ENCODE results near the gene AAK1.

DNA sequence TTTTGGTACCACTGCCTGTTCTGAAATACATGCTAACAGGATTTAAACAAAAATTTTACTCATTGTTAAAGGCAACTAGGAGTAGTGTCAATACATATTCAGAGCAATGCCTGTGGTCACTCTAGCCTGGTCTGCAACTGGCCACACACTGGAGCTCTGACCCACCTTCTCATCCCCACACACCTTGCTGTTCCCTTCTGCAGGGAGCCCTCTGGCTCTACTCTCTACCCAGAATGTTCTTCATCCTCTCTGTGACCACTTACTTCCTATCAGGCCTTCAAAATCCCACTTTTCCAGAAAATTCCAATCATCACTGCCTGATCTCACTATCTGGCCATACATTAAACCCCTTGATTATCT is 104.0 kb downstream of the AAK1 start:
- TF ChIP-seq POLR2AphosphoS5 (IDR thresholded peaks at IDR 0.05): no peak
- TF ChIP-seq, protein P1, sequence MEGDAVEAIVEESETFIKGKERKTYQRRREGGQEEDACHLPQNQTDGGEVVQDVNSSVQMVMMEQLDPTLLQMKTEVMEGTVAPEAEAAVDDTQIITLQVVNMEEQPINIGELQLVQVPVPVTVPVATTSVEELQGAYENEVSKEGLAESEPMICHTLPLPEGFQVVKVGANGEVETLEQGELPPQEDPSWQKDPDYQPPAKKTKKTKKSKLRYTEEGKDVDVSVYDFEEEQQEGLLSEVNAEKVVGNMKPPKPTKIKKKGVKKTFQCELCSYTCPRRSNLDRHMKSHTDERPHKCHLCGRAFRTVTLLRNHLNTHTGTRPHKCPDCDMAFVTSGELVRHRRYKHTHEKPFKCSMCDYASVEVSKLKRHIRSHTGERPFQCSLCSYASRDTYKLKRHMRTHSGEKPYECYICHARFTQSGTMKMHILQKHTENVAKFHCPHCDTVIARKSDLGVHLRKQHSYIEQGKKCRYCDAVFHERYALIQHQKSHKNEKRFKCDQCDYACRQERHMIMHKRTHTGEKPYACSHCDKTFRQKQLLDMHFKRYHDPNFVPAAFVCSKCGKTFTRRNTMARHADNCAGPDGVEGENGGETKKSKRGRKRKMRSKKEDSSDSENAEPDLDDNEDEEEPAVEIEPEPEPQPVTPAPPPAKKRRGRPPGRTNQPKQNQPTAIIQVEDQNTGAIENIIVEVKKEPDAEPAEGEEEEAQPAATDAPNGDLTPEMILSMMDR (IDR thresholded peaks at IDR 0.05): no peak

Data from breast epithelium (tissue), 3 donors.